Measurements from ENCODE around the gene PTPRN2.

DNA sequence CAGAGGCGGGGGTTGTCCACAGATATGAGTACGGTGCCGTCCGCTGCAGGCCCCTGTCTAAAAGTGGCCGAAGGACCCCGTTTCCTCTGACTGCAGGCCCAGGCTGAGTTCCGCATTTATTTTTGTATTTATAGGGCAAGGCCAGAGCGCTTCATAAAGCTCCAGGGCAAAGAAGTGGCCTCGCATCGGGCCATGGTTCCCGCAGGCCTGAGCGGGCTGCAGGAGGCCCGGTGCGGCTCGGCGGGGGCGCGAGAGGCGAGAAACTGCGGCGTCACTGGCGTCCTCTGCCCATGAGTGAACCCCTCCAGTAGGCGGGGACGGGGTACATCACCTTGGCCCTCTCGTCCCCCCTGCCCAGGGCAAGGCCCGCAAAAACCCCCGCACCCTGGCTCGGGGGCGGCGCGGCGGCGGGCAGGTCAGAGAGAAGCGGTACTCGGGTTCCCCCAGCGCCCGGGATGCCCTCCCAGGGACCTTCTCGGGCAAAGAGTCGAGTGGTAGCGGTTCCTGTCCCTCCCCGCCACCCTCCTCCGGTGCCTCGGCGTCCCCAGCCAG, 895.1 kb downstream of the PTPRN2 start:
- TF ChIP-seq MYNN (CRISPR knock-in tag; IDR thresholded peaks at IDR 0.05; ENCODE audit: low read depth): no peak
- no peak for TF ChIP-seq POLR2A (IDR thresholded peaks at IDR 0.05; ENCODE audit: insufficient read depth in 1 of 2, low read depth in 2 of 2, low read length in 2 of 2)
- no peak for TF ChIP-seq HNRNPLL (IDR thresholded peaks at IDR 0.05; ENCODE audit: low read depth, low read length, poor library complexity, severe bottlenecking)
- no peak for TF ChIP-seq CREB1 (IDR thresholded peaks at IDR 0.05)
- TF ChIP-seq CREB1 (CRISPR knock-in tag; IDR thresholded peaks at IDR 0.05): no peak
